Measurements from ENCODE around the gene SEMA4D. TPM values are rescaled to one million over a fixed set of nuclear protein-coding genes. Genes with fewer than 3 reads are reported as not detected.

The SEMA4D gene
- total RNA-seq (10 to 100 TPM; 30.9 to 68.7 TPM), polyA plus RNA-seq (ENCODE audit: insufficient read length in 2 of 2) (100 to 1,000 TPM; 109 to 124 TPM)
- long read RNA-seq, donor 1, partial matches to known transcripts = 37 of 49 reads
- long read RNA-seq, donor 1, other reads (novel, unspliced or antisense) = 0 of 49 reads
- long read RNA-seq, donor 2, partial matches to known transcripts = 0 of 4 reads
- long read RNA-seq, donor 2, other reads (novel, unspliced or antisense) = 0 of 4 reads
- long read RNA-seq, donor 3, partial matches to known transcripts = 0 of 4 reads
- long read RNA-seq, donor 3, other reads (novel, unspliced or antisense) = 0 of 4 reads
- long read RNA-seq, donor 4, partial matches to known transcripts = 0 of 6 reads
- long read RNA-seq, donor 4, other reads (novel, unspliced or antisense) = 0 of 6 reads

DNA sequence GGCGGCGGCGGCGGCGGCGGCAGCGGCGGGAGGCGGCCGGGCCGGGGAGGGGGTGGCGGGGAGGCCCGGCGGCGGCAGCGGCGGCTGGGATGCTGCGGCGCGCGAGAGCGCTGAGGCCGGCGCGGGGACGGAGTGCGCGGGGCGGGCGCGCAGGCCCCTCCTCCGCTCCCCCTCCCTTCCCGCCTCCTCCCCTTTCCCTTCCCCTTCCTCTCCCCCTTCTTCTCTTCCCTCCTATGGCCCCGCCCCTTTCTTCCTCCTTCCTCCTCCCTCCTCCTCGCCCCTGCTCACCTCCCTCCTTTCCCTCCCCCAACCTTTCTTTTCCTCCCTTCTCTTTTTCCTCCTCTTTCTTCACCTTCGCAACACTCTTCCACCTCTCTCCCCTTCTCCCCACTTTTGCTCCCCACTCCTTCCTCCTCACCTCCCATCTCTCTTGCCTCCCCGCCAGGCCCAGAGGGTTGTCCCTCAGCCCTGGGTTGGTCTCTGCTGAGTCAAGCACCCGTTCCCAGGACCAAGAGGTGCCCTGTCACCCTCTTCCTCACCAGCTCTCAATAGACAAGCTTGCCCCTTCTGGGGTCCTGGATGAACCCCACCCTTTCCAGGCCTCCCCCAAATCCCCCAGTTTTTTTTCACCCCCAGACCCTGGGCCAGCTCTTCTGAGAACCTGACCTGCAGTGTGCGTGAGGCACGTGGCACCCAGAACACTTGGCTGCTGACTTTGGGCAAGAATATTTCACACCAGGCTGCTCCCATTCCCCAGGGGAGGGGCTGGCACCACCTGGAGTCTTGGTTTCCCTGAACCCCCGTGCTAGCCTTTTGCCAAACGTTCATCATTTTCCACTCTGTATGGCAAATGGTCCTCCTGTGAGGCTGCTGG is at the start of gene SEMA4D:
Gene SEMA4D, minus strand, starts transcription at position 136 of the 874 bp plus-strand sequence. CDS start 92,657 bp downstream, outside the sequence.
- Histone ChIP-seq H3K9me3 (ENCODE audit: control insufficient read depth, insufficient read depth, low read length) (no peaks in the 10 kb centered on the region), H3K27me3 (ENCODE audit: control insufficient read depth, insufficient read depth, low read length) (no peaks in the 10 kb centered on the region), H3K4me1 (ENCODE audit: control insufficient read depth, insufficient read depth, low read length) (peaks cover 39% of the 10 kb centered on the region), H3K4me3 (ENCODE audit: low read depth, low read length) (peak within 1 kb of the TSS; percentile 67), H3K27ac (ENCODE audit: low read depth, low read length) (peak within 1 kb of the TSS; percentile 22), H3K36me3 (ENCODE audit: control insufficient read depth, insufficient read depth, low read length) (peaks cover 8% of the 10 kb centered on the region)
- DNase-seq (ENCODE audit: low read depth in 4 of 6, low spot score in 6 of 6) = peak in 5 of 6 donors; percentile 41 to 97 (median 67)
- 6% methylated on average over 40 of the region's 42 CpGs for WGBS (ENCODE audit: insufficient coverage)

GRCh38 chr9:89547000-89547399 is 49.1 kb upstream of the SEMA4D start:
- no CpG with 5 or more reads among the region's 1 CpG for WGBS (ENCODE audit: insufficient coverage)
- Histone ChIP-seq H3K27me3 (ENCODE audit: control insufficient read depth, insufficient read depth, low read length) (no peaks in the 10 kb centered on the region), H3K4me1 (ENCODE audit: control insufficient read depth, insufficient read depth, low read length) (peaks cover 17% of the 10 kb centered on the region), H3K4me3 (ENCODE audit: low read depth, low read length) (no peak overlapping the region), H3K36me3 (ENCODE audit: control insufficient read depth, insufficient read depth, low read length) (no peaks in the 10 kb centered on the region), H3K9me3 (ENCODE audit: control insufficient read depth, insufficient read depth, low read length) (no peaks in the 10 kb centered on the region), H3K27ac (ENCODE audit: low read depth, low read length) (no peak overlapping the region)
- DNase-seq (ENCODE audit: low read depth in 4 of 6, low spot score in 6 of 6) = no peak

GRCh38 chr9:89544279-89544661 is 46.4 kb upstream of the SEMA4D start:
- Histone ChIP-seq H3K4me3 (ENCODE audit: low read depth, low read length) (no peak overlapping the region), H3K27ac (ENCODE audit: low read depth, low read length) (no peak overlapping the region), H3K9me3 (ENCODE audit: control insufficient read depth, insufficient read depth, low read length) (no peaks in the 10 kb centered on the region), H3K4me1 (ENCODE audit: control insufficient read depth, insufficient read depth, low read length) (peaks cover 24% of the 10 kb centered on the region), H3K27me3 (ENCODE audit: control insufficient read depth, insufficient read depth, low read length) (no peaks in the 10 kb centered on the region), H3K36me3 (ENCODE audit: control insufficient read depth, insufficient read depth, low read length) (no peaks in the 10 kb centered on the region)
- no peak for DNase-seq (ENCODE audit: low read depth in 4 of 6, low spot score in 6 of 6)
- 85% methylated on average over 5 of the region's 5 CpGs for WGBS (ENCODE audit: insufficient coverage)

- DNase-seq (ENCODE audit: low read depth in 4 of 6, low spot score in 6 of 6) = no peak
- WGBS (ENCODE audit: insufficient coverage) = 97% methylated on average over 12 of the region's 14 CpGs
- Histone ChIP-seq H3K4me3 (ENCODE audit: low read depth, low read length) (no peak overlapping the region), H3K4me1 (ENCODE audit: control insufficient read depth, insufficient read depth, low read length) (peaks cover 24% of the 10 kb centered on the region), H3K27ac (ENCODE audit: low read depth, low read length) (no peak overlapping the region), H3K9me3 (ENCODE audit: control insufficient read depth, insufficient read depth, low read length) (no peaks in the 10 kb centered on the region), H3K27me3 (ENCODE audit: control insufficient read depth, insufficient read depth, low read length) (no peaks in the 10 kb centered on the region), H3K36me3 (ENCODE audit: control insufficient read depth, insufficient read depth, low read length) (no peaks in the 10 kb centered on the region)
These were observed 45.8 kb upstream of the SEMA4D start for GRCh38 chr9:89543621-89544278.

- Histone ChIP-seq H3K36me3 (ENCODE audit: control insufficient read depth, insufficient read depth, low read length) (no peaks in the 10 kb centered on the region), H3K4me1 (ENCODE audit: control insufficient read depth, insufficient read depth, low read length) (peaks cover 24% of the 10 kb centered on the region), H3K9me3 (ENCODE audit: control insufficient read depth, insufficient read depth, low read length) (no peaks in the 10 kb centered on the region), H3K4me3 (ENCODE audit: low read depth, low read length) (no peak overlapping the region), H3K27me3 (ENCODE audit: control insufficient read depth, insufficient read depth, low read length) (no peaks in the 10 kb centered on the region), H3K27ac (ENCODE audit: low read depth, low read length) (peak overlapping the region; percentile 61)
- DNase-seq (ENCODE audit: low read depth in 4 of 6, low spot score in 6 of 6) = peak in 1 of 6 donors; percentile 25
- 26% methylated on average over 6 of the region's 9 CpGs for WGBS (ENCODE audit: insufficient coverage)
These were observed 45.2 kb upstream of the SEMA4D start for GRCh38 chr9:89543111-89543510.

DNA sequence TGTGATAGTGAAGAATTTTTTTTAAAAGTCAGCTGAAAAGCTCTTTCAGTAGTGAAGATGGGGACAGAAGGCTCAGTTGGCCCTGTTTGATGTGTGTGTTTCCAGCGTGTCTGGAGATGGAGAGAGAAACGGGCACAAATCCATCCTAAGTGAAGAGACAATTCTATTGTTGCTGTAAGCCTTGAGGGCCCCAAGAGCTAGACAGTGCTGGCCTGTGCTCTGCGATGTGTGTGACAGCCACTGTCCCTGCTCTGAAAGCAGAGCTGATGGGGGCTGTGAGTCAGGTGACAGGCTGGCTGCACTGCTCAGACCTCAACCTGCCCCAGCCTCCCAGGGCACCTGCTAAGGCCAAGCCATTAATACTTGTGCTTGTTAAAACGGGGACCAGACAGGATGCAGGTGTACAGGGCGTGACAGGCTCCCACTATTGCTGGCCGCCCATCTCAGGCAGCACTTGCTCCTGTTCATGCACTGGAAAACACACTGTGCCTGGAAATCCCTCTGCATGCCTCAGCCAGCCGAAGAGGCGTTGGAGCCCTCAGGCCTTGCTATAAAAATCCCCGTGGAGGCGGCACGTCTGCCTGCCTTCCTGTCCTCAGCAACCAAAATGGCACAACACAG is 44.6 kb upstream of the SEMA4D start:
- Histone ChIP-seq H3K27ac (ENCODE audit: low read depth, low read length) (peak overlapping the region; percentile 61), H3K9me3 (ENCODE audit: control insufficient read depth, insufficient read depth, low read length) (no peaks in the 10 kb centered on the region), H3K27me3 (ENCODE audit: control insufficient read depth, insufficient read depth, low read length) (no peaks in the 10 kb centered on the region), H3K36me3 (ENCODE audit: control insufficient read depth, insufficient read depth, low read length) (no peaks in the 10 kb centered on the region), H3K4me1 (ENCODE audit: control insufficient read depth, insufficient read depth, low read length) (peaks cover 28% of the 10 kb centered on the region), H3K4me3 (ENCODE audit: low read depth, low read length) (no peak overlapping the region)
- DNase-seq (ENCODE audit: low read depth in 4 of 6, low spot score in 6 of 6) = peak in 2 of 6 donors; percentile 46 to 92
- WGBS (ENCODE audit: insufficient coverage) = 47% methylated on average over 11 of the region's 11 CpGs

- H3K4me3 ChIP-seq (ENCODE audit: low read depth, low read length) = no peak overlapping the region
- no peak overlapping the region for H3K27ac ChIP-seq (ENCODE audit: low read depth, low read length)
- 86% methylated on average over 3 of the region's 3 CpGs for WGBS (ENCODE audit: insufficient coverage)
- no peaks in the 10 kb centered on the region for H3K27me3 ChIP-seq (ENCODE audit: control insufficient read depth, insufficient read depth, low read length)
- no peaks in the 10 kb centered on the region for H3K9me3 ChIP-seq (ENCODE audit: control insufficient read depth, insufficient read depth, low read length)
- no peak for DNase-seq (ENCODE audit: low read depth in 4 of 6, low spot score in 6 of 6)
- peaks cover 28% of the 10 kb centered on the region for H3K4me1 ChIP-seq (ENCODE audit: control insufficient read depth, insufficient read depth, low read length)
- no peaks in the 10 kb centered on the region for H3K36me3 ChIP-seq (ENCODE audit: control insufficient read depth, insufficient read depth, low read length)
These were observed 43.9 kb upstream of the SEMA4D start for GRCh38 chr9:89541798-89542197.

- 96% methylated on average over 4 of the region's 8 CpGs for WGBS (ENCODE audit: insufficient coverage)
- no peak for DNase-seq (ENCODE audit: low read depth in 4 of 6, low spot score in 6 of 6)
- H3K4me3 ChIP-seq (ENCODE audit: low read depth, low read length) = no peak overlapping the region
These were observed 41.5 kb upstream of the SEMA4D start for GRCh38 chr9:89539374-89539773.

DNA sequence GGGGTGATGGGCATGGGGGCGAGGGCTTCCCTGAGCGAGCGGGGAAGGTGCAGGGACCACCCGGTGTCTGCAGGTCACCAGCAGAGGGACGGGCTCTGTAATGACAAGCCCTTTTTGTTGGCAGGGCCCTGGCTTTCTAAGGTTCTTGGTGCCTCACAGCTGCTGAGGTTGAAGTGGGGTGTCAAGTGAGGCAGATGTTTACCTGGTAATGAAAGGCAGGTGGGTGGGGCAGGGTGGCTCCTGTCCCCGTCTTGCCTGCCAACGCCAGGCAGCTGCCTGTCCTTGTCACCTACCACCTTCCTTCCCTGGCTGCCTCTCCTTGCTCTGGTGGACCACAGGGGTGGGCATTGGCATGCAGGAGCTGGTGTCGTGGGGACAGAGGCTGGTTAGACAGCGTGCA is 41.0 kb upstream of the SEMA4D start:
- Histone ChIP-seq H3K27me3 (ENCODE audit: control insufficient read depth, insufficient read depth, low read length) (no peaks in the 10 kb centered on the region), H3K27ac (ENCODE audit: low read depth, low read length) (no peak overlapping the region), H3K4me3 (ENCODE audit: low read depth, low read length) (no peak overlapping the region), H3K36me3 (ENCODE audit: control insufficient read depth, insufficient read depth, low read length) (no peaks in the 10 kb centered on the region), H3K4me1 (ENCODE audit: control insufficient read depth, insufficient read depth, low read length) (peaks cover 39% of the 10 kb centered on the region), H3K9me3 (ENCODE audit: control insufficient read depth, insufficient read depth, low read length) (no peaks in the 10 kb centered on the region)
- WGBS (ENCODE audit: insufficient coverage) = 87% methylated on average over 7 of the region's 9 CpGs
- no peak for DNase-seq (ENCODE audit: low read depth in 4 of 6, low spot score in 6 of 6)

More at GRCh38 chr9:89539374-89539773, 41.5 kb upstream of the SEMA4D start:
- Histone ChIP-seq H3K4me1 (ENCODE audit: control insufficient read depth, insufficient read depth, low read length) (peaks cover 34% of the 10 kb centered on the region), H3K9me3 (ENCODE audit: control insufficient read depth, insufficient read depth, low read length) (no peaks in the 10 kb centered on the region), H3K27ac (ENCODE audit: low read depth, low read length) (no peak overlapping the region), H3K27me3 (ENCODE audit: control insufficient read depth, insufficient read depth, low read length) (no peaks in the 10 kb centered on the region), H3K36me3 (ENCODE audit: control insufficient read depth, insufficient read depth, low read length) (no peaks in the 10 kb centered on the region)
